ENCODE measurements around the gene TRIM31. TPM values are rescaled to one million over a fixed set of nuclear protein-coding genes. Genes with fewer than 3 reads are reported as not detected.

TRIM31 gene
- polyA plus RNA-seq, 5 donors, result 0.24 to 0.54 (median 0.27) TPM; not detected in 2

GRCh38 chr6:30116724-30117123 lies 3.8 kb upstream of the TRIM31 start:
- no peak for DNase-seq

GRCh38 chr6:30113841-30114240 lies 951 bp upstream of the TRIM31 start:
- DNase-seq, result no peak

- DNase-seq, result no peak
Measured at GRCh38 chr6:30112402-30112994, 392 bp downstream of the TRIM31 start.

DNA sequence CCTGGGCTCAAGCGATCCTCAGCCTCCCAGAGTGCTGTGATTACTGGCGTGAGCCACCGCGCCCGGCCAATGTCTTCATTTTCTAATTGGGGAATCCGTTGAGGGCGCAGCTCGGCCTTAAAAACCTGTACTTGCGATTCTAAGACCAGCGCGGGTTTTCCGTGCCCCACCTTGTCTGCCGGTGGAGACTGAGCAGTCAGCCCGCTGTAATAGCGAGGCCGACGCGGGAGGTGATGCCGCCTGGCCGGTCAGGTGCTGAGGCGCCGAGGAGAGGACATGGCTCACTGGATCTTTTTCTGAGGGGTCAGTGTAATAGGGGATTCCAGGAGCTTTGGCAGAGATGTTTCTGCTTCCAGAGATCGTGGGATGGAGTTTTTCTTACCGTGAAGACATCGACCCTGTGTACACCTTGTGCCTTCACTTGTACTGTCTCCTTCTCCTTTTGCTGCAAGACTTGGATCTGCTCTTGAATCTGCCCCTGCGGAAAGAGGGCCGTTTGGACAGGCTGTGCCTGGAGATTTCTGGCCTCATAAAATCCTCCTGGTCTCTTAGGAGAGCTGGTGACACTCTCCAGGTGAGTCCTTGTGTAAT lies 1.5 kb downstream of the TRIM31 start:
- DNase-seq, result no peak

DNA sequence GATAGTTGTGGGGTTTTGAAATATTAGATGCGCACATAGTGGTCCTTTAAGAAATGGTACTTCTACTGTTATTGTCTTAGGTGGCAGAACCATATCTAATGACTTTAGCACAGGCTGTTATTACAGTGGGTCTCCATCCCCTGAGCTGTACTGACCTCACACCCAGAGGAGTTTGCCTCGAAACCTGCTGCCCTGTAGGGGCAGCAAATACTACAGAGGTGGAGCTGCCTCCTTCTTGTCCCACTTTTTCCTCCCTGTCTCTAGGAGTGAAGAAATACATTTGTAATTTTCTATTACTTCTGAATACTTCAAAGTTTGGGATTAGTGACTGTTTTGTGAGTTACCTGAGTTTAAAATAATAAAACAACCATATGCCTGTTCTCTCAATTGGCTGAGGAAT lies 8.2 kb downstream of the TRIM31 start:
- no peak for DNase-seq

- DNase-seq, result no peak
Measured at GRCh38 chr6:30103872-30104179, 9.1 kb downstream of the TRIM31 start.

DNA sequence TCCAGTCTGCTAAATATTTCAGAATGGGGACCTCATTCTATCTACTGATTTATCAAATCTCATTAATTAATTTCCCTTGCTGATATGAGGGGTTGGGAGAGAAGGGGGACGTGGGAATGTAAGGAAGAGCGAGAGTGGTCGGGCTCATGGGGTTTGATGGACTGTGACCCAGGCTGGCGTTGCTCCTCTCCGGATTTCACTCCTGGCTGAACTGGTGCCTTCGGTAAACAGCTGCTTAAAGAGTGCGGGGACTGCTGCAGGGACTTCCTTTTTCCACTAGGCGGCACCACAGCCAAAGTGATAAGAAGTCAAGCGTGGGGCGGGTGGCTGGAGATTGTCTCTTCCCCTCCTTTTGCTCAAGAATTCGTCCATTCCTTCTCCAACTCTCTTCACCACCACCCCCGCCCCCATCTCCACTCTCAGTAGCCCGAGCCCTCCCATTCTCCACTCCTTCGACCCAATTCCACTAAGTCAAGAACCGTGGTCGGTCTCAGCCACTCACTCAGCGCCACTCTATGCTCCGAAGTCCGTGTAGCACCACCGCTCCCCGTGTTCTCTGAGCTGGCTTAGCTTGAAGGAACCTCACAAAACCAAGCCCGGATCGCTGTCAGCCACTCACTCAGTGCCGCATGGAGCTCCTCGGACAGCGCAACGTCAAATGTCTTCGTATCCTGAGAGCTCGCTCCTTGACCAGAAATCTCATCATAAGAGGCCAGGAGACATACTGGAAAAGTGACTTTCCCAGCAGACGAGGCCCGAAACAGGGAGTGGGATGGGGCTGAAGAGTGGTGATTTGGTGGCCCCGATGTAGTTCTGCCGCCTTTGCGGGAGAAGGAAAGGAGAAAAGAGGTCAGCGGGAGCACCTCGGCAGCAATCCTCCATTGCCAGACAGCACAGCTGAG lies 9.7 kb downstream of the TRIM31 start:
- DNase-seq, result peak; percentile 66 to 81

GRCh38 chr6:30102414-30102969 lies 10.4 kb downstream of the TRIM31 start:
- no peak for DNase-seq

DNA sequence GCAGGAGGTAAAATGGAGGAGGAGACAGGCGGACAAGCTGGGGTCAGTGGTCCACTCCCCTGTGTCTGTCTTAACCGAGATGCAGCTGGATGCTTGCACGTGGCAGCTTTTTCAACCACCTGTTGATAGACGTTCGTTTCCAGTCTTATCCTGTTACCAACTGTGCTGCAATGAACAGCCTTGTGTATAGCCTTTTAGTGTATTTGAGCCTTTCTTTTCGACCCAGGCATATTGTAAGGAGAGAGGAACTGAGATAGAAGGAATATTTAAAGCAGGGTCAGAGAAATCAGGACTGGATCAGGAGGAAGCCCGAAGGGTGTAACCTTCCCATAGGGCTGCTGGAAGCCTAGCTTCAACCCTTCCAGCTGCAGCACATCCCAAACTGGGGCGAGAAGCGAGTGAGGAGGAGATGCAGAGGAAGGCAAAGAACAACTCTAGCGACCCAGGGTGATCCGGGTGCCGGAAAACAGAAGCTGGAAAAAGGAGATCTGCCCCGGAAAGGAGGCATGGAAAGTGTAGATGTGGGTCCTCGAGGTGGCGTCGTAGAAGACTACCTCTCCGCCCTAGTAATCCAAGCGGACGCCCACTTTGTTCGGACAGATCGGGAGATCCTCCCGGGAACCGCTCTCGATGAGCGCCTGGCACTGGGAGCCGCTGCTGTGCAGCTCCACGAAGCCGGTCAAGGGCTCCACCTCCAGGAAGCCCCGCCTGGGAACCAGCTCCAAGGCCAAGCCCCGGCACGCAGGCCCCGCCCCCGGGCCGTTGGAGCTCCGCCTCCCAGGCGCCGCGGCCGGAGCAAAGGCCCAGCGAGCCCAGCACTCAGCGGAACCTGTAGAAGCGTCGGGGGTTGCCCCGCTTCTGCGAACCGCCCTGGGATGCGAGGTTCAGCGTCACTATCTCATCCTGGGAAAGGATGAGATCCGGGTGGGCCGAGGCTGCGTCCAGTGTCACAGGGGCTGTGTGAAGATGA lies 11.2 kb downstream of the TRIM31 start:
- DNase-seq, result peak; percentile 75 to 80

GRCh38 chr6:30100585-30101443 lies 12.1 kb downstream of the TRIM31 start:
- DNase-seq, result no peak

GRCh38 chr6:30100154-30100553 lies 12.7 kb downstream of the TRIM31 start:
- no peak for DNase-seq

GRCh38 chr6:30097902-30098768 lies 14.8 kb downstream of the TRIM31 start:
- DNase-seq, result no peak

- no peak for DNase-seq
Measured at GRCh38 chr6:30096829-30097228, 16.1 kb downstream of the TRIM31 start.

- no peak for DNase-seq
Measured at GRCh38 chr6:30093951-30094661, 18.8 kb downstream of the TRIM31 start.

GRCh38 chr6:30092852-30093543 lies 19.9 kb downstream of the TRIM31 start:
- no peak for DNase-seq

DNA sequence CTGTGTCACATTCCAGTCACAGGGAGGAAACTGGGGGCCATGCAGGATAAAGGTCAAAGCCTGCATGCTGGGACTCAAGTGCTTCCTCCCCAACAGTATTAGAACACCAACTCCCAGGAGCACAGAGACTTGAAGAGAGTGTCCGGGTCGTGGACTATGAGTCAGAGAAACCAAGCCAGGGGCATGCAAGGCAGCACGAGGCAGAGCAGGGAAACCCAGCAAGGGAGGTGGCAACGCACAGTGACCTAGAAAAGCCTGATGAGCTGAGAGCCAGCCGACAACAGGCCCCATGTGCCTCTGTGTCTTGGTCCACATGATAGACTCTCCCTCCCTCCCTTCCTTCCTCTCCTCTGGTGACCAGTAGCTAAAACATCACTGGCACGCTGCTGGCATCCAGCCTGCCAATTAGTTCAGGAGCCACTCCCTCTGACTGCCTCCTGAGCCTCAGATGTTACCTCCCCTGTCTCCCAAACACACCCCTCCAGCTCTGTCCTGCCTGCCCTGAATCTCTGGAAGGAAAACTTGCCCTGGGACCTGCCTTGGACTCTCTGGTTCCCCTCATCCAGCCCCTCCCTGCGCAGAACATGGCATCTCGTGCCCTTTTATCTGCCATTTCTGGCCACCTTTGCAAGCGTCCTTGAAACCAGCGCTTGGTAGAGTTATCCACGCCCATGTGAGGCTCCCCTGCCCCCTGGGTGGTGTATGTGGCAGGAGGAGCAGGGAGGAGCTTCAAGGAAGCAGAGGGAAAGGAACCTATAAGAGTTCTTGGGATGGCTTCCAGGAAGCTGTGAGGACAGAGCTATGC lies 21.1 kb downstream of the TRIM31 start:
- DNase-seq, result no peak

- DNase-seq, result no peak
Measured at GRCh38 chr6:30087876-30088275, 25.0 kb downstream of the TRIM31 start.
